Measurements from ENCODE around the gene POLR3H.
A peak's percentile ranks its signal among the peaks of the same experiment; 100 is the strongest.

Gene POLR3H

GRCh38 chr22:41548830-41549211, 4.6 kb upstream of the POLR3H start:
- no peaks in the 10 kb centered on the region for H3K27me3 ChIP-seq
- H3K4me1 ChIP-seq (ENCODE audit: control insufficient read depth in 1 of 2, insufficient read depth in 1 of 2, low read depth in 1 of 2, low read length in 1 of 2): peaks cover 9 to 10% of the 10 kb centered on the region in 2 experiments
- no peaks in the 10 kb centered on the region for H3K36me3 ChIP-seq
- no peaks in the 10 kb centered on the region for H3K9me3 ChIP-seq
- TF ChIP-seq, protein P1, sequence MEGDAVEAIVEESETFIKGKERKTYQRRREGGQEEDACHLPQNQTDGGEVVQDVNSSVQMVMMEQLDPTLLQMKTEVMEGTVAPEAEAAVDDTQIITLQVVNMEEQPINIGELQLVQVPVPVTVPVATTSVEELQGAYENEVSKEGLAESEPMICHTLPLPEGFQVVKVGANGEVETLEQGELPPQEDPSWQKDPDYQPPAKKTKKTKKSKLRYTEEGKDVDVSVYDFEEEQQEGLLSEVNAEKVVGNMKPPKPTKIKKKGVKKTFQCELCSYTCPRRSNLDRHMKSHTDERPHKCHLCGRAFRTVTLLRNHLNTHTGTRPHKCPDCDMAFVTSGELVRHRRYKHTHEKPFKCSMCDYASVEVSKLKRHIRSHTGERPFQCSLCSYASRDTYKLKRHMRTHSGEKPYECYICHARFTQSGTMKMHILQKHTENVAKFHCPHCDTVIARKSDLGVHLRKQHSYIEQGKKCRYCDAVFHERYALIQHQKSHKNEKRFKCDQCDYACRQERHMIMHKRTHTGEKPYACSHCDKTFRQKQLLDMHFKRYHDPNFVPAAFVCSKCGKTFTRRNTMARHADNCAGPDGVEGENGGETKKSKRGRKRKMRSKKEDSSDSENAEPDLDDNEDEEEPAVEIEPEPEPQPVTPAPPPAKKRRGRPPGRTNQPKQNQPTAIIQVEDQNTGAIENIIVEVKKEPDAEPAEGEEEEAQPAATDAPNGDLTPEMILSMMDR (IDR thresholded peaks at IDR 0.05): no peak
- no peak overlapping the region for H3K27ac ChIP-seq
- H3K4me3 ChIP-seq (ENCODE audit: low read depth in 1 of 2, low read length in 1 of 2): no peak overlapping the region

- H3K27ac ChIP-seq: peak overlapping the region; percentile 66
- peaks cover 14 to 15% of the 10 kb centered on the region in 2 experiments for H3K4me1 ChIP-seq (ENCODE audit: control insufficient read depth in 1 of 2, insufficient read depth in 1 of 2, low read depth in 1 of 2, low read length in 1 of 2)
- TF ChIP-seq, protein P1 (IDR thresholded peaks at IDR 0.05): no peak
- no peaks in the 10 kb centered on the region for H3K27me3 ChIP-seq
- peaks cover 2% of the 10 kb centered on the region for H3K36me3 ChIP-seq
- H3K9me3 ChIP-seq: no peaks in the 10 kb centered on the region
- H3K4me3 ChIP-seq (ENCODE audit: low read depth in 1 of 2, low read length in 1 of 2): peak overlapping the region; percentile 75 to 76
Measured at GRCh38 chr22:41544671-41545476, 604 bp upstream of the POLR3H start.

GRCh38 chr22:41542224-41542623, 2.0 kb downstream of the POLR3H start:
- no peak overlapping the region for H3K27ac ChIP-seq
- H3K4me1 ChIP-seq (ENCODE audit: control insufficient read depth in 1 of 2, insufficient read depth in 1 of 2, low read depth in 1 of 2, low read length in 1 of 2): peaks cover 14 to 15% of the 10 kb centered on the region in 2 experiments
- H3K4me3 ChIP-seq (ENCODE audit: low read depth in 1 of 2, low read length in 1 of 2): no peak overlapping the region
- no peaks in the 10 kb centered on the region for H3K9me3 ChIP-seq
- H3K36me3 ChIP-seq: peaks cover 9% of the 10 kb centered on the region
- TF ChIP-seq, protein P1 (IDR thresholded peaks at IDR 0.05): no peak
- H3K27me3 ChIP-seq: no peaks in the 10 kb centered on the region

DNA sequence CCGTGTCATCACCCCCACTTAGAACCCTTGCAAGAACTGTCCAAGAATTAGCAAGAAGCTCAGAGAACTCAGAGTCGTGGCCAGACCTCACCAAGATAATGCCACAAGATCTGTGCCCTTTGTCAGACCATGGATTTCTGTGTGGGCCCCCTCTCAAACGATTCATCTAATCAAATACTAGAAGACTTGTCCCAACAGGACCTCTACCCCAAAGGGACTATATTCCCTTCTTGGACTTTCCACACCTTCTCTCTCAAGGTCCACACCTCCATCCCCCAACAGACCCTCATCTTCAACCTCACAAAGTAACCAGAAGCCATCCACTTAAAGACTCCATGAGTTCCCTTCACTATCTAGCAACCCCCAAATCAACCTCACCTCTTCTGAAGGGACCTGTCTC, 2.8 kb downstream of the POLR3H start:
- Histone ChIP-seq H3K27me3 (no peaks in the 10 kb centered on the region), H3K4me1 (ENCODE audit: control insufficient read depth in 1 of 2, insufficient read depth in 1 of 2, low read depth in 1 of 2, low read length in 1 of 2) (peaks cover 14 to 15% of the 10 kb centered on the region in 2 experiments), H3K36me3 (peaks cover 9% of the 10 kb centered on the region), H3K27ac (no peak overlapping the region), H3K9me3 (no peaks in the 10 kb centered on the region), H3K4me3 (ENCODE audit: low read depth in 1 of 2, low read length in 1 of 2) (no peak overlapping the region)
- TF ChIP-seq, protein P1 (IDR thresholded peaks at IDR 0.05): no peak

DNA sequence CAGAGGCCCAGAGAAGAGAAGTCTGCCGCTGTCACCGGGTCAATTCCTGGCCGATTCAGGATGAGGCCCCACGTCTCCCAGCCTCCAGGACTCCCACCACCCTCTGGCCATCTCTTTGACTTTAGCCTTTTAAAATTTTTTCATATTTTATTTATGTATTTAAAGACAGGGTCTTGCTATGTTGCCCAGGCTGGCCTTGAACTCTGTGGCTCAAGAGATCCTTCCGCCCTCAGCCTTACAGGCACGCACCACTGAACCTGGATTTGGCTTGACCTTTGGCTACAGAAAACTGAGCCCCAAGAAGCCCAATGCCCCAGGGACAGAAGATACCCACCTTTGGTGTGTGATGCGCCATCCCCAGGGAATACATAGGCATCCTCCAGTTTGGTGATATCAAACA, 3.9 kb downstream of the POLR3H start:
- no peaks in the 10 kb centered on the region for H3K9me3 ChIP-seq
- no peak overlapping the region for H3K4me3 ChIP-seq (ENCODE audit: low read depth in 1 of 2, low read length in 1 of 2)
- no peaks in the 10 kb centered on the region for H3K27me3 ChIP-seq
- H3K36me3 ChIP-seq: peaks cover 9% of the 10 kb centered on the region
- no peak overlapping the region for H3K27ac ChIP-seq
- TF ChIP-seq, protein P1 (IDR thresholded peaks at IDR 0.05): no peak
- peaks cover 14 to 15% of the 10 kb centered on the region in 2 experiments for H3K4me1 ChIP-seq (ENCODE audit: control insufficient read depth in 1 of 2, insufficient read depth in 1 of 2, low read depth in 1 of 2, low read length in 1 of 2)
